GM12878 (cell line): ENCODE measurements around the gene SSBP4.
"Not testable (repeated sequence)": the region's sequence is repeated elsewhere in the genome, so short reads cannot be mapped to it uniquely, and the experiment has no call there.

ENCODE experiments used
- CBX3 ChIP-seq: fragments of 200-600 bp; sonication (generic); IDR thresholded peaks from 2 replicates; pipeline ENCODE4 v1.6.1; 2016; ENCODE audit warnings: low read depth, borderline replicate concordance
- CTCF ChIP-seq, 3 experiments: IDR thresholded peaks in 2 of 3; conservative IDR thresholded peaks in 1 of 3; 2 replicates each; pipeline ENCODE4 v1.5.1; 2011; ENCODE audit warnings: low read depth in 3 of 3, low read length in 3 of 3, mild to moderate bottlenecking in 3 of 3, control low read depth in 2 of 3, moderate library complexity in 2 of 3, inconsistent platforms in 1 of 3, mixed read lengths in 1 of 3; ENCODE audit not compliant: control insufficient read depth in 2 of 3, insufficient read depth in 1 of 3; ENCODE audit errors: extremely low read depth in 1 of 3
- EP300 ChIP-seq, 2 experiments: fragments of 150-350 bp in 1 of 2; IDR thresholded peaks; 2 replicates each; pipeline ENCODE4 v1.6.1; 2011 to 2012; ENCODE audit warnings: low read depth in 2 of 2, low read length in 2 of 2, borderline replicate concordance in 1 of 2, improper control_type of control experiment in 1 of 2, inconsistent platforms in 1 of 2; ENCODE audit not compliant: control insufficient read depth in 1 of 2
- HDGF ChIP-seq: fragments of 450-650 bp; IDR thresholded peaks from 2 replicates; pipeline ENCODE4 v1.6.1; 2016; ENCODE audit warnings: antibody characterized with exemption
- MTA2 ChIP-seq: fragments of 450-650 bp; IDR thresholded peaks from 2 replicates; pipeline ENCODE4 v1.6.1; 2016; ENCODE audit warnings: low read depth, mild to moderate bottlenecking, moderate library complexity
- NBN ChIP-seq: fragments of 450-650 bp; IDR thresholded peaks from 2 replicates; pipeline ENCODE4 v1.6.1; 2016
- POLR2A ChIP-seq: IDR thresholded peaks from 2 replicates; pipeline ENCODE4 v1.6.1; 2011; ENCODE audit warnings: low read depth, mild to moderate bottlenecking, low read length
- RAD21 ChIP-seq: IDR thresholded peaks from 2 replicates; pipeline ENCODE4 v1.6.1; 2011; ENCODE audit warnings: mild to moderate bottlenecking, low read depth, low read length, moderate library complexity; ENCODE audit not compliant: insufficient read depth
- REST ChIP-seq: IDR thresholded peaks from 2 replicates; pipeline ENCODE4 v1.6.1; 2012; ENCODE audit warnings: mild to moderate bottlenecking, low read depth, low read length
- RFX5 ChIP-seq: IDR thresholded peaks from 2 replicates; pipeline ENCODE4 v1.6.1; 2011; ENCODE audit warnings: low read depth, low read length, improper control_type of control experiment
- SREBF2 ChIP-seq: IDR thresholded peaks from 2 replicates; pipeline ENCODE4 v1.6.1; 2012; ENCODE audit warnings: mild to moderate bottlenecking, low read length
- STAT1 ChIP-seq: fragments of 450-650 bp; conservative IDR thresholded peaks from 2 replicates; pipeline ENCODE4 v1.6.1; 2014; ENCODE audit warnings: antibody characterized with exemption, mild to moderate bottlenecking
- ZZZ3 ChIP-seq: IDR thresholded peaks from 2 replicates; pipeline ENCODE4 v1.6.1; 2011; ENCODE audit warnings: low read depth; ENCODE audit not compliant: control insufficient read depth, insufficient read length

GRCh38 chr19:18383622-18384021 is 35.6 kb upstream of the SSBP4 start:
- not testable (repeated sequence) for TF ChIP-seq NBN; HDGF; STAT1; ZZZ3; EP300 (IDR thresholded peaks at IDR 0.05; ENCODE audit: borderline replicate concordance in 1 of 2, control insufficient read depth in 1 of 2, low read depth in 2 of 2, low read length in 2 of 2); RFX5; CTCF (IDR thresholded peaks at IDR 0.05 in 2 of 3, conservative IDR thresholded peaks at IDR 0.05 in 1 of 3; ENCODE audit: control insufficient read depth in 2 of 3, extremely low read depth in 1 of 3, insufficient read depth in 1 of 3, low read depth in 3 of 3, low read length in 3 of 3); POLR2A; RAD21; MTA2; REST; SREBF2; CBX3
